Endothelial cell of umbilical vein (primary cell): ENCODE data around the gene MST1. TPM values are rescaled to one million over a fixed set of nuclear protein-coding genes. Genes with fewer than 3 reads are reported as not detected.

Experiments
- BruUV-seq: library from RNA; stranded (reverse); fragments of 400-500 nt; replicated peaks from 2 replicates; lab custom pipeline; 2021; lab: Mats Ljungman, UMichigan
- CTCF ChIA-PET: fragments of 300-600, 350-600 bp; sonication (Branson Sonifier 250); formaldehyde crosslinking; loops from one replicate; lab custom pipeline; 2021; ENCODE audit warnings: antibody characterized with exemption, inconsistent platforms; lab: Charles Lee
- POLR2A ChIA-PET: fragments of 300-600, 350-600 bp; sonication (Branson Sonifier 250); formaldehyde crosslinking; loops from one replicate; lab custom pipeline; 2021; ENCODE audit warnings: antibody characterized with exemption, inconsistent platforms; lab: Charles Lee
- DNase-seq: peaks from one replicate; pipeline ENCODE4 v3.0.0-alpha.2; 2011; ENCODE audit warnings: low read depth, low spot score
- FAIRE-seq: peaks from 2 replicates; lab custom pipeline; 2011; peaks lifted over from hg19 to GRCh38; lab: Jason Lieb, UNC
- H2AFZ ChIP-seq: 2 replicates; pipeline ENCODE4 v1.6.0; 2012; ENCODE audit warnings: low read depth, low read length, control low read depth, inconsistent platforms
- H3K27ac ChIP-seq: 2 replicates; pipeline ENCODE4 v1.5.1; 2011; ENCODE audit warnings: low read depth, mild to moderate bottlenecking, control low read depth, low read length, moderate library complexity; ENCODE audit not compliant: insufficient read depth
- H3K27me3 ChIP-seq, 2 experiments: 2 replicates each; pipeline versions ENCODE4 v1.6.0 to v1.6.1; 2011; ENCODE audit warnings: low read length in 2 of 2, mixed read lengths in 1 of 2; ENCODE audit not compliant: control insufficient read depth in 2 of 2, insufficient read depth in 2 of 2
- H3K36me3 ChIP-seq, 2 experiments: 2 replicates in 1 of 2; 3 replicates in 1 of 2; pipeline ENCODE4 v1.5.1; 2011; ENCODE audit warnings: low read length in 2 of 2, mild to moderate bottlenecking in 1 of 2, moderate library complexity in 1 of 2; ENCODE audit not compliant: control insufficient read depth in 2 of 2, insufficient read depth in 2 of 2; ENCODE audit errors: extremely low read depth in 1 of 2
- H3K4me1 ChIP-seq: 3 replicates; pipeline ENCODE4 v1.5.1; 2011; ENCODE audit warnings: mild to moderate bottlenecking, low read length; ENCODE audit not compliant: control insufficient read depth, insufficient read depth; ENCODE audit errors: extremely low read depth
- H3K4me2 ChIP-seq: 2 replicates; pipeline ENCODE4 v1.6.1; 2011; ENCODE audit warnings: low read length, control low read depth, mixed read lengths; ENCODE audit not compliant: insufficient read depth
- H3K4me3 ChIP-seq, 3 experiments: fragments of 200-600 bp in 1 of 3; sonication (generic), shearing (Covaris generic) in 1 of 3; replicated peaks in 1 of 3; 2 replicates each; pipeline ENCODE4 v1.5.1; 2011 to 2016; ENCODE audit warnings: control low read depth in 3 of 3, low read length in 3 of 3, mild to moderate bottlenecking in 2 of 3, inconsistent platforms in 1 of 3, low read depth in 1 of 3, moderate library complexity in 1 of 3; ENCODE audit not compliant: insufficient read depth in 1 of 3
- H3K79me2 ChIP-seq: 2 replicates; pipeline ENCODE4 v1.6.0; 2012; ENCODE audit warnings: low read length, inconsistent platforms; ENCODE audit not compliant: control insufficient read depth, insufficient read depth
- H3K9ac ChIP-seq: replicated peaks from 2 replicates; pipeline ENCODE3; 2011; ENCODE audit warnings: low read length, control low read depth; ENCODE audit not compliant: insufficient read depth; ENCODE audit errors: extremely low read depth
- H3K9me1 ChIP-seq: replicated peaks from 3 replicates; pipeline ENCODE4 v1.6.0; 2011; ENCODE audit warnings: mild to moderate bottlenecking, low read length; ENCODE audit not compliant: control insufficient read depth, insufficient read depth; ENCODE audit errors: extremely low read depth
- H3K9me3 ChIP-seq: replicated peaks from 2 replicates; pipeline ENCODE4 v1.5.1; 2012; ENCODE audit warnings: low read length, inconsistent platforms; ENCODE audit not compliant: control insufficient read depth, insufficient read depth
- H4K20me1 ChIP-seq: replicated peaks from 2 replicates; pipeline ENCODE3; 2011; ENCODE audit warnings: mild to moderate bottlenecking, low read length; ENCODE audit not compliant: control insufficient read depth, insufficient read depth; ENCODE audit errors: extremely low read depth
- MYC ChIP-seq: IDR thresholded peaks from one replicate; pipeline ENCODE4 v1.6.1; 2011; ENCODE audit warnings: mild to moderate bottlenecking, low read depth, low read length
- POLR2A ChIP-seq: IDR thresholded peaks from 2 replicates; pipeline ENCODE4 v1.6.1; 2012; ENCODE audit warnings: low read depth, mild to moderate bottlenecking, control low read depth, low read length
- POLR2AphosphoS5 ChIP-seq: IDR thresholded peaks from 2 replicates; pipeline ENCODE4 v1.6.1; 2012; ENCODE audit warnings: low read depth, mild to moderate bottlenecking, control low read depth, low read length, moderate library complexity; ENCODE audit not compliant: insufficient read depth
- dilution Hi-C: fragments of 300-500 bp; cut with MboI; formaldehyde crosslinking; loops from one replicate; pipeline ENCODE4 v1.15.0; 2019; ENCODE audit warnings: low sequenced_read_pairs; ENCODE audit not compliant: extremely low pct_ligation_motif_present
- intact Hi-C: fragments of 100-400 bp; cut with micrococcal nuclease; formaldehyde crosslinking; loops from one replicate; pipeline ENCODE4 v1.10.0; 2022
- polyA plus RNA-seq, 4 experiments: library from polyadenylated mRNA; depleted of rRNA in 3 of 4; stranded (reverse) in 3 of 4; unstranded in 1 of 4; fragments of >200 nt; gene quantifications; 2 replicates each; pipeline versions ENCODE4 v1.2.1 to v1.2.3, GENCODE V29; 2011 to 2012; ENCODE audit warnings: missing spikeins in 1 of 4
- total RNA-seq: library from RNA; stranded (reverse); gene quantifications from 2 replicates; pipeline ENCODE4 v1.2.3, GENCODE V29; 2021
- TF ChIP-seq, protein P1 (sequence below): IDR thresholded peaks from 2 replicates; pipeline ENCODE4 v1.6.1; 2011; ENCODE audit not compliant: insufficient read depth, insufficient read length
- TF ChIP-seq, protein P2 (sequence below), 2 donors: IDR thresholded peaks; 1 replicate in 1 of 2; 2 replicates in 1 of 2; pipeline ENCODE4 v1.5.1; 2011; ENCODE audit warnings: low read length in 2 of 2, mild to moderate bottlenecking in 2 of 2, moderate library complexity in 2 of 2, control low read depth in 1 of 2, inconsistent platforms in 1 of 2, low read depth in 1 of 2; ENCODE audit not compliant: insufficient read depth in 1 of 2; ENCODE audit errors: extremely low read depth in 1 of 2

The MST1 gene
- total and polyA plus RNA-seq, 2 donors (not counting 3 experiments of a cell fraction or from before 2014, with no cell fraction given): 6.1 to 17.5 TPM

DNA sequence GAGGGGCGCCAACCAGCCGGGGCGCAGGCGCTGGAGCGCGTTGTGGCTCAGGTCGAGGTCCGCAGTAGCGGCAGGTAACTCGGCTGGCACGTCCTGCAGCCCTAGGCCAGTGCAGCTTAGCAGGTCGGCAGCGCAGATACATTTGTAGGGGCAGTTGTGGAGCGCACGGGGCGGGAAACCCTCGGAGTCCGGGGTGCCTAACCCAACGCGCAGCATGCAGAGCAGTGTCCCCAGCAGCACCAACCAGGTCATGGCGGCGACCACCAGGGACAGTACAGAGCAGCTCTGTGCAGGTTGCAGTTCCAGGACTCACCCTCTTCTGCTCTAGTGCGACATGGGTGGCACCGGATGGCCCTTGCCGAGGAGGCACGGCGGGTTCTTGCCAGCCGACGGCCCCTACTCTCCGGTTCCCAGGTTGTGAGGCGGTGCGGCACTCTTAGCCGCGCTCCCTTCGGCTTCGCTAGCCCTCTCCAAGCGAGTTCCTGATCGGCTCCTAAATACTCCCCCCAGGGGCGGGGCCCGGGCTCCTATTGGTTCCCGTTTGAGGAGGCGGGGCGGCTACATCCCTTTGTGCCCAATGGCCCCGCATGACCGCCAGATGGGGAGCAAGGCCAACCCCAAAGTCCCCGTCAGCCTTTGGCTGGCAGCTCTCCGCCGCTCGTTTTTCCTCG lies 30.1 kb upstream of the MST1 start, which contains the start of gene AMIGO3:
AMIGO3 (minus strand) TSS at position 471 of the 671 bp plus-strand sequence; CDS start at position 252, 219 bp downstream.
- Histone ChIP-seq H3K27ac (no peak within 1 kb of the TSS), H3K9me3 (no peaks in the 10 kb centered on the region), H3K4me3 (peak within 1 kb of the TSS in 2 of 3 experiments; percentile 2 to 42), H4K20me1 (no peaks in the 10 kb centered on the region), H3K9me1 (no peaks in the 10 kb centered on the region), H3K27me3 (no peaks in the 10 kb centered on the region), H2AFZ (no peak within 1 kb of the TSS), H3K4me2 (peak within 1 kb of the TSS; percentile 4), H3K79me2 (peaks cover 13% of the 10 kb centered on the region), H3K4me1 (peaks cover 14% of the 10 kb centered on the region), H3K9ac (no peak within 1 kb of the TSS), H3K36me3 (peaks cover 3 to 17% of the 10 kb centered on the region in 2 experiments)
- CTCF ChIA-PET: interaction anchor here (0.7 to 2.5 kb wide), 10 partner anchors 9 to 187 kb away, joined by 3 to 14 read pairs (median 6); partner anchors contain the start of gene INKA1
- POLR2A ChIA-PET: no interaction called here
- FAIRE-seq: peak; percentile 88
- dilution Hi-C loops (no loop called here), intact Hi-C loops (loop anchor here (2.0 kb wide), 3 partner anchors 83 to 187 kb away; partner anchors contain the start of gene INKA1)
- no TSS peak for BruUV-seq
- TF ChIP-seq, protein P1, sequence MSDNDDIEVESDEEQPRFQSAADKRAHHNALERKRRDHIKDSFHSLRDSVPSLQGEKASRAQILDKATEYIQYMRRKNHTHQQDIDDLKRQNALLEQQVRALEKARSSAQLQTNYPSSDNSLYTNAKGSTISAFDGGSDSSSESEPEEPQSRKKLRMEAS: no peak
- TF ChIP-seq POLR2AphosphoS5 (peak; percentile 86), POLR2A (peak; percentile 91), MYC (no peak)
- TF ChIP-seq, protein P2, sequence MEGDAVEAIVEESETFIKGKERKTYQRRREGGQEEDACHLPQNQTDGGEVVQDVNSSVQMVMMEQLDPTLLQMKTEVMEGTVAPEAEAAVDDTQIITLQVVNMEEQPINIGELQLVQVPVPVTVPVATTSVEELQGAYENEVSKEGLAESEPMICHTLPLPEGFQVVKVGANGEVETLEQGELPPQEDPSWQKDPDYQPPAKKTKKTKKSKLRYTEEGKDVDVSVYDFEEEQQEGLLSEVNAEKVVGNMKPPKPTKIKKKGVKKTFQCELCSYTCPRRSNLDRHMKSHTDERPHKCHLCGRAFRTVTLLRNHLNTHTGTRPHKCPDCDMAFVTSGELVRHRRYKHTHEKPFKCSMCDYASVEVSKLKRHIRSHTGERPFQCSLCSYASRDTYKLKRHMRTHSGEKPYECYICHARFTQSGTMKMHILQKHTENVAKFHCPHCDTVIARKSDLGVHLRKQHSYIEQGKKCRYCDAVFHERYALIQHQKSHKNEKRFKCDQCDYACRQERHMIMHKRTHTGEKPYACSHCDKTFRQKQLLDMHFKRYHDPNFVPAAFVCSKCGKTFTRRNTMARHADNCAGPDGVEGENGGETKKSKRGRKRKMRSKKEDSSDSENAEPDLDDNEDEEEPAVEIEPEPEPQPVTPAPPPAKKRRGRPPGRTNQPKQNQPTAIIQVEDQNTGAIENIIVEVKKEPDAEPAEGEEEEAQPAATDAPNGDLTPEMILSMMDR (IDR thresholded peaks at IDR 0.05; ENCODE audit: extremely low read depth in 1 of 2, insufficient read depth in 1 of 2, low read depth in 1 of 2, low read length in 2 of 2): peak; percentile 21 to 82
- peak; percentile 93 for DNase-seq
